Sigmoid colon (tissue), 3 donors: ENCODE measurements around the gene TMEM40.

Experiments
- CTCF ChIP-seq, 4 experiments: fragments of 450-650 bp in 3 of 4; fragments of 200-600 bp in 1 of 4; IDR thresholded peaks; one replicate each; pipeline ENCODE4 v1.5.1; 2016 to 2019; ENCODE audit warnings: antibody characterized with exemption in 4 of 4, mild to moderate bottlenecking in 3 of 4, moderate library complexity in 2 of 4
- POLR2A ChIP-seq, 2 donors: fragments of 450-650 bp; IDR thresholded peaks; one replicate each; pipeline ENCODE4 v1.6.1; 2016; ENCODE audit warnings: antibody characterized with exemption in 2 of 2, mild to moderate bottlenecking in 2 of 2, moderate library complexity in 2 of 2

DNA sequence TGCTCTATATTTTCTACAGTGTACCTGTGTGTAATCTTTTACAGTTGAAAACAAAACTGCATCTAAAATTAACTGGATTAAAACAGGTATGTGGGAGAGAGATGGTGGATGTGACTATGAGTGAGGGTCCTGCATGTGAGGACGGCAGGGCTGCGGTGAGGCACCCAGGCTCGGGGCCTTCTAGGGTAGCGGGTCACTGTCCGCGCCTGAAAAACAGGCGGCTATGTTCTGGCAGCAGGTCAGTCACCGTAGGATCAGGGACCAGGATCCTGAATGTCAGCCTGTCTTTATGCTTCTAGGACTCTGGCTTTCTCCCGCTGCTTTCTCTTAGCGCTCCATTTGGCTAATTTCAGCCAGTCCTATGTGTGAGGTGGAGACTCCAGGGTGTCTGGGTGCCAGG lies 12.6 kb downstream of the TMEM40 start:
- TF ChIP-seq POLR2A (IDR thresholded peaks at IDR 0.05): no peak
- no peak for TF ChIP-seq CTCF (IDR thresholded peaks at IDR 0.05)
